Measurements from ENCODE around the gene LRRN2. TPM values are rescaled to one million over a fixed set of nuclear protein-coding genes. Genes with fewer than 3 reads are reported as not detected.

The LRRN2 gene
- polyA plus RNA-seq, 1 experiment: not detected

GRCh38 chr1:204649721-204650521 lies 35.6 kb downstream of the LRRN2 start:
- Histone ChIP-seq H3K4me3 (ENCODE audit: low read depth, low read length) (no peak overlapping the region), H3K27me3 (ENCODE audit: control insufficient read depth, insufficient read depth, low read length) (peaks cover 20% of the 10 kb centered on the region), H3K9me3 (ENCODE audit: control insufficient read depth, insufficient read depth, low read length) (no peaks in the 10 kb centered on the region), H3K27ac (ENCODE audit: low read depth, low read length) (no peak overlapping the region)
- DNase-seq (ENCODE audit: low read depth, low spot score): no peak
- TF ChIP-seq CTCF (IDR thresholded peaks at IDR 0.05; ENCODE audit: low read depth, low read length): no peak
- POLR2A ChIA-PET: no interaction called here
- CTCF ChIA-PET: no interaction called here

GRCh38 chr1:204648576-204648975 lies 37.0 kb downstream of the LRRN2 start:
- CTCF ChIA-PET: no interaction called here
- no peak for DNase-seq (ENCODE audit: low read depth, low spot score)
- Histone ChIP-seq H3K4me3 (ENCODE audit: low read depth, low read length) (no peak overlapping the region), H3K27ac (ENCODE audit: low read depth, low read length) (no peak overlapping the region), H3K9me3 (ENCODE audit: control insufficient read depth, insufficient read depth, low read length) (no peaks in the 10 kb centered on the region), H3K27me3 (ENCODE audit: control insufficient read depth, insufficient read depth, low read length) (peaks cover 24% of the 10 kb centered on the region)
- POLR2A ChIA-PET: no interaction called here
- TF ChIP-seq CTCF (IDR thresholded peaks at IDR 0.05; ENCODE audit: low read depth, low read length): no peak

- TF ChIP-seq CTCF (IDR thresholded peaks at IDR 0.05; ENCODE audit: low read depth, low read length): no peak
- ChIA-PET CTCF (no interaction called here), POLR2A (no interaction called here)
- DNase-seq (ENCODE audit: low read depth, low spot score): no peak
- Histone ChIP-seq H3K4me3 (ENCODE audit: low read depth, low read length) (no peak overlapping the region), H3K9me3 (ENCODE audit: control insufficient read depth, insufficient read depth, low read length) (no peaks in the 10 kb centered on the region), H3K27me3 (ENCODE audit: control insufficient read depth, insufficient read depth, low read length) (peaks cover 25% of the 10 kb centered on the region), H3K27ac (ENCODE audit: low read depth, low read length) (no peak overlapping the region)
These were observed 37.8 kb downstream of the LRRN2 start for GRCh38 chr1:204647805-204648153.

- no peak for TF ChIP-seq CTCF (IDR thresholded peaks at IDR 0.05; ENCODE audit: low read depth, low read length)
- Histone ChIP-seq H3K4me3 (ENCODE audit: low read depth, low read length) (no peak overlapping the region), H3K27me3 (ENCODE audit: control insufficient read depth, insufficient read depth, low read length) (peaks cover 24% of the 10 kb centered on the region), H3K27ac (ENCODE audit: low read depth, low read length) (no peak overlapping the region), H3K9me3 (ENCODE audit: control insufficient read depth, insufficient read depth, low read length) (no peaks in the 10 kb centered on the region)
- ChIA-PET POLR2A (no interaction called here), CTCF (no interaction called here)
- peak; percentile 26 for DNase-seq (ENCODE audit: low read depth, low spot score)
These were observed 38.3 kb downstream of the LRRN2 start for GRCh38 chr1:204647114-204647804.

- POLR2A ChIA-PET: no interaction called here
- H3K27ac ChIP-seq (ENCODE audit: low read depth, low read length): no peak overlapping the region
- CTCF ChIA-PET: no interaction called here
These were observed 39.9 kb downstream of the LRRN2 start for GRCh38 chr1:204645666-204646065.

More at GRCh38 chr1:204645666-204646065, 39.9 kb downstream of the LRRN2 start:
- H3K27me3 ChIP-seq (ENCODE audit: control insufficient read depth, insufficient read depth, low read length): peaks cover 18% of the 10 kb centered on the region
- TF ChIP-seq CTCF (IDR thresholded peaks at IDR 0.05; ENCODE audit: low read depth, low read length): no peak
- no peaks in the 10 kb centered on the region for H3K9me3 ChIP-seq (ENCODE audit: control insufficient read depth, insufficient read depth, low read length)
- DNase-seq (ENCODE audit: low read depth, low spot score): no peak
- no peak overlapping the region for H3K4me3 ChIP-seq (ENCODE audit: low read depth, low read length)
